Measurements from ENCODE around the gene MED13. TPM values are rescaled to one million over a fixed set of nuclear protein-coding genes. Genes with fewer than 3 reads are reported as not detected.

The MED13 gene
- polyA plus RNA-seq, 4 donors: 44.9 to 55.8 (median 50.4) TPM

- no peak for DNase-seq (ENCODE audit: low read depth in 4 of 4, low spot score in 3 of 4)
These were observed 2.8 kb downstream of the MED13 start for GRCh38 chr17:62062302-62062701.

DNA sequence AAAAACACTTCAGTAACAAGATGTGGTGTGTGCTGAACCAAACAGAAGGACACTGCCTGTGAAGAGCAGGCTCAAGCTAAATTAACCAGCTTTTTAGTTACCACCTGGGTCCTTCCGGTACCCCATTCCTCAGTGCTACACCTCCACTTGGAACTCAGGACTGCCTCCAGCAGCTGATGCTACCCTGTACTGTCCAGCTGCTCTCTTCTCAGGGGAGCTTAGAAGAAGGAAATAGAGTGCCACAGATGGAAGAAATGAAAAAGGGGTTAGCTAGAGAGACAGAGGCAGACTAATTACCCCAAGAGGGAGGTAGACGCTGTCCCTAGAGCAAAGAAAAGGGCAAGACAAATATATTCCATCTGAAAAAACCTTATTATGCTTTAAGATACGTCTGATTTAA lies 5.7 kb downstream of the MED13 start:
- no peak for DNase-seq (ENCODE audit: low read depth in 4 of 4, low spot score in 3 of 4)

DNA sequence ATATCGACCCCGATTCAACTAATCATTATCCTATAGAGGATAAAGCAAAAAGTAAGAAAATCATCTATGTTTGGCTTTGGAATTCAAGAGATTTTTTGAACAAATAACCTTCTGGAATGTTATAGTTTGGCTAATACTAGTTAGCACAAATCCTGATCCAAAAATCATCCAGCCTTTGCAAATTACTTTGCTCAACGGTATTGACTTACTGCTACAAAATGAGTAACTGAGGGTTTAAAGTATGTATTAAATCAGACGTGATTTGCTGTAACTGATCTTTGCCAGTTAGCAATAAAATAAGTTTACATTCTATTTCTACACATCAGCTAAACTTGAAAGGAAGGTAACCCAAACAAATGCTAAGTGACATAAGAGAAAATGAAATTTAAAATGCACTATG lies 6.5 kb downstream of the MED13 start:
- DNase-seq (ENCODE audit: low read depth in 4 of 4, low spot score in 3 of 4): no peak

DNA sequence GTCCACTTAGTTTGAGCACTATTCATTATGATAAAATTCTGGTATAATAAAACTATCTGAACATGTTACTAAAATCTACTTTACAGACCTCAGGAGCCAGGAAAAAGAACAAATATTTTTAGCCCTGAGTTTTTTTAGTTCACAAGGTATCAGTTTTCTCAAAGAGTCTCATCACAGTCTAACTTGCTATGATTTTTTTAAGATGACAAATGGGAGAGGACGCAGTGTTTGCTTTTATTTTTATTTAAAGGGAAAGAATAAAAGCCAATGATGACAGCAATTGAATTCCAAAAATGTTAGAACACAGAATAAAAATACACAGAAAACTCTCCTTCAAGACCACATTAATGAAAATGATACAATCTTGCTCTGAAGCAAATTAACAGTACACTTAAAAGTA lies 7.4 kb downstream of the MED13 start:
- no peak for DNase-seq (ENCODE audit: low read depth in 4 of 4, low spot score in 3 of 4)

- no peak for DNase-seq (ENCODE audit: low read depth in 4 of 4, low spot score in 3 of 4)
These were observed 12.2 kb downstream of the MED13 start for GRCh38 chr17:62052765-62053338.

GRCh38 chr17:62051053-62051452 lies 14.0 kb downstream of the MED13 start:
- no peak for DNase-seq (ENCODE audit: low read depth in 4 of 4, low spot score in 3 of 4)

GRCh38 chr17:62049299-62049698 lies 15.8 kb downstream of the MED13 start:
- DNase-seq (ENCODE audit: low read depth in 4 of 4, low spot score in 3 of 4): no peak

- DNase-seq (ENCODE audit: low read depth in 4 of 4, low spot score in 3 of 4): no peak
These were observed 16.8 kb downstream of the MED13 start for GRCh38 chr17:62048262-62048661.

DNA sequence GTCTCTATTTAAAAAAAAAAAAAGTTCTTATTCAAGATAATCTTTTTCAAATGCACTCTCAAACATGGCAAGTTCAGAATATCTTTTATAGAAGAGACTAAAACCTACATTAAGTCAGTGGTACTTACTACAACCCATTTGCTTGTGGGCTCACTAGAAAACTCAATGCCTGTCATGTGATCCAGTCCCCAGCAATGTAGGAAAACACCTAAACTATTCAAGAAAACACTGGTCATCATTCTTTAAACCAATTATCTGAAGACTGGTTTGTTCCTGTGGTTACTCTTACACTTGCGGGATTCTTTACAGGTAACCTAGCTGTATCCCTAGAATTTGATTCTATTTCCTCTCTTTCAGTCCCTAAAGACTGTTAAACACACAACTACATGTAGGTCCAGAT lies 19.6 kb downstream of the MED13 start:
- DNase-seq (ENCODE audit: low read depth in 4 of 4, low spot score in 3 of 4): no peak

GRCh38 chr17:62045109-62045508 lies 20.0 kb downstream of the MED13 start:
- no peak for DNase-seq (ENCODE audit: low read depth in 4 of 4, low spot score in 3 of 4)

- DNase-seq (ENCODE audit: low read depth in 4 of 4, low spot score in 3 of 4): no peak
These were observed 21.5 kb downstream of the MED13 start for GRCh38 chr17:62043602-62044001.

GRCh38 chr17:62043140-62043539 lies 21.9 kb downstream of the MED13 start:
- no peak for DNase-seq (ENCODE audit: low read depth in 4 of 4, low spot score in 3 of 4)

- DNase-seq (ENCODE audit: low read depth in 4 of 4, low spot score in 3 of 4): no peak
These were observed 26.8 kb downstream of the MED13 start for GRCh38 chr17:62038248-62038647.

GRCh38 chr17:62033317-62033716 lies 31.8 kb downstream of the MED13 start:
- DNase-seq (ENCODE audit: low read depth in 4 of 4, low spot score in 3 of 4): no peak

DNA sequence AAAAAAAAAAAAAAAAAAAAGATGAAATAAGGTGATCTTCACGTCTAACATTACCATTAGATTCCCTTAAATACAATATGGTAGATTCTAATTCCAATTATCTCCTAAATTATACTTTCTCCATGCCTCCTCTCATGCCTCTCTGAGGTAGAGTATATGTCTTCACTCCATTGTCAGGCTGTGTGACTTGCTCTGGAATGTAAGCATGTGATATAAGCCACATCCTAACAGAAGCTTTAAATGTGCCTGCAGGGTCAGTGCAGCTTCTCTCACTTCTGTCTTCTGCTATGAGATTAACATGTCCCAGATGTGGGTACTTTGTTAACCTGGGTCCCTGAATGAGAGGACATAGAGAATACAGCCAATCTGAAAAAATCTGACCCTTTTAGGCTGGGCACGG lies 32.6 kb downstream of the MED13 start:
- DNase-seq (ENCODE audit: low read depth in 4 of 4, low spot score in 3 of 4): no peak

- no peak for DNase-seq (ENCODE audit: low read depth in 4 of 4, low spot score in 3 of 4)
These were observed 34.8 kb downstream of the MED13 start for GRCh38 chr17:62030264-62030663.

- no peak for DNase-seq (ENCODE audit: low read depth in 4 of 4, low spot score in 3 of 4)
These were observed 40.2 kb downstream of the MED13 start for GRCh38 chr17:62024866-62025265.

DNA sequence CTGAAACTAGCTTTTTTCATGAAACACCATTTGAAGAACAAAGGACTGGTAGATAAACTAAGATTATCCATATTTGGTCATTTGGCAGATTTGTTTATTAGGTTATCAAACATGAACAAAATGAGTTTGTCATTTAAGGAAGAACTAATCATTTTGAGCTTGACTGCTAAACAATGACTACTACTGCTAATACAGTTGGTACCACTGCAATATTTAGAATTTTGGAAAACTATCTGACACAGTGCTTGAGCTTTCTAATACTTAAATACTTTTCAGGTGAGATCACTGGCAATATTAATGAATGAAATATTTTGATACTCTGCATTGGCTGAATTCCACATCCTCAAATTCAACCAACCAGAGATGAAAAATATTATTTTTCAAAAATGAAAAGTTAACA lies 47.2 kb downstream of the MED13 start:
- no peak for DNase-seq (ENCODE audit: low read depth in 4 of 4, low spot score in 3 of 4)

- no peak for DNase-seq (ENCODE audit: low read depth in 4 of 4, low spot score in 3 of 4)
These were observed 47.6 kb downstream of the MED13 start for GRCh38 chr17:62017496-62017895.

- no peak for DNase-seq (ENCODE audit: low read depth in 4 of 4, low spot score in 3 of 4)
These were observed 50.6 kb downstream of the MED13 start for GRCh38 chr17:62014526-62014925.

DNA sequence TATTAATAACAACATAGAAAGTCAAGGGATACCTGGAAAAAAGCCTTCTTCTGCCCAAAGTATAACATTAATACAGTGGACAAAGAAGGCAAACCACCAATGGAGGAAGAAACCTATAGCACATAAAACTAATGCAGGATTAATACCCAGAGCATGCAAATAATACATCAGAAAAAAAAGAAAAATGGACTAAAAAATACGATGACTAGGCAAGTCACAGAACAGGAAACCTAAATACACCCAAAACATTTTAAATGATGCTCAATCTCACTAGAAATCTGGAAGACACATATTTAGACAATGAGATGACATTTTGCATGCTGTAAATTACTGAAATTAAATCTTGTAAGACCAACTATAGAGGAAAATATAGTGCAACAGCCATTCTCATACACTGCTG lies 55.9 kb downstream of the MED13 start:
- no peak for DNase-seq (ENCODE audit: low read depth in 4 of 4, low spot score in 3 of 4)

GRCh38 chr17:62008294-62008693 lies 56.8 kb downstream of the MED13 start:
- no peak for DNase-seq (ENCODE audit: low read depth in 4 of 4, low spot score in 3 of 4)

GRCh38 chr17:62004388-62004787 lies 60.7 kb downstream of the MED13 start:
- DNase-seq (ENCODE audit: low read depth in 4 of 4, low spot score in 3 of 4): no peak

Measured in right renal pelvis (tissue), 4 donors.